Activated CD8-positive, alpha-beta memory T cell treated with anti-CD3 and anti-CD28 coated beads for 36 hours (primary cell): Measurements from ENCODE around the gene PEMT. TPM values are rescaled to one million over a fixed set of nuclear protein-coding genes. Genes with fewer than 3 reads are reported as not detected.

Source experiments
- CTCF ChIA-PET: fragments of 350-600 bp; sonication (Branson Sonifier 250); formaldehyde crosslinking; loops from one replicate; lab custom pipeline; 2021; ENCODE audit warnings: antibody characterized with exemption; lab: Charles Lee
- POLR2A ChIA-PET: fragments of 350-600 bp; sonication (Branson Sonifier 250); formaldehyde crosslinking; loops from one replicate; lab custom pipeline; 2021; ENCODE audit warnings: antibody characterized with exemption; lab: Charles Lee
- total RNA-seq, 2 experiments: library from RNA; stranded (reverse); gene quantifications; one replicate each; pipeline ENCODE4 v1.2.3, GENCODE V29; 2021

Gene PEMT
- total RNA-seq, 2 experiments from 2014 or later: 30.3 to 43.6 TPM

GRCh38 chr17:17514361-17514992, 77.0 kb downstream of the PEMT start:
- CTCF ChIA-PET: no interaction called here
- POLR2A ChIA-PET: no interaction called here

DNA sequence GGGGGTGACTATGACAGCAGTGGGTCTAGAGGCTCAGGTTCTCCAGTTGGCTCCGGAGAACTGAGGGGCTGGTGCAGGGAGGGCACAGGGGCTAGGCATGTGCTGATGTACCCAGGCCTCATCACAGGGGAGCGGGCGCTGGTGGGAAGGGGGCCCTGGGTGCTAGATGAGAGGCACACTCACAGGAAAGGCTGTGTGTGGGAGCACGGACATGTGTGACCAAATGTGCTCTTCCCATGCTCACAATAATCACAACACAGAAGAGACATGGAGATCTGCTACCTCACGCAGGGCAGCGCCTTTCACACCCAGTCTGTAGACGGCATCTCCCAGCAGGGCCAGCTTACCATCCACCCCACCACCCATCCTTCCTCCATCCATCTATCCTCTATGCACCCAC, 77.9 kb downstream of the PEMT start:
- ChIA-PET POLR2A (no interaction called here), CTCF (interaction anchor here (0.6 kb wide), 1 partner anchor 436 kb away, joined by 4 read pairs; no protein-coding TSS in a partner anchor)

DNA sequence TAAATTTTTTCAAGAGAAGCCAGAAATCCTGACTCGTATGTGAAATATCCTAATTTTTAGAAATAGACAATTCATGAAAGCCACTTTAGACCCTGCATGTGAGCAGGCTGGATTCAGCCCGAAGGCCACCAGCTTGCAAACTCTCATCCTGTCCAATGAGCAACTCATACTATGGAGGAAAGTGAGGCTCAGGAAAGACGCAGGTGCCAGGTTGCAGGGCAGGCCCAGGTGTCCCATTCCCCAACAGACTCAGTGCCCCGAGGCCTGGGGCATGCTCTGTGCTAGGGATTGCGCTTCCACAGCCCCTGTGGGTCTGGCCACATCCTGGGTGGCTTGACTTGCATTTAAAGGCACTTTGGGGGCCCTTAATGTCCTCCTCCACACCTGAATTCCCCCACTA, 78.6 kb downstream of the PEMT start:
- ChIA-PET POLR2A (no interaction called here), CTCF (interaction anchor here (0.5 kb wide), 1 partner anchor 73 kb away, joined by 3 read pairs; no protein-coding TSS in a partner anchor)

- ChIA-PET POLR2A (no interaction called here), CTCF (interaction anchor here (1.3 to 2.2 kb wide), 2 partner anchors 15 to 130 kb away, joined by 3 to 10 read pairs; partner anchors contain the start of gene RASD1)
These were observed 79.3 kb downstream of the PEMT start for GRCh38 chr17:17511881-17512858.

GRCh38 chr17:17511293-17511741, 80.2 kb downstream of the PEMT start:
- POLR2A ChIA-PET: no interaction called here
- CTCF ChIA-PET: interaction anchor here (1.3 to 2.2 kb wide), 2 partner anchors 14 to 131 kb away, joined by 3 to 10 read pairs; partner anchors contain the start of gene RASD1

GRCh38 chr17:17510456-17511292, 80.8 kb downstream of the PEMT start:
- POLR2A ChIA-PET: no interaction called here
- CTCF ChIA-PET: interaction anchor here (0.8 to 2.2 kb wide), 2 partner anchors 13 to 157 kb away, joined by 4 to 10 read pairs; partner anchors contain the start of gene RASD1

GRCh38 chr17:17509601-17510425, 81.7 kb downstream of the PEMT start:
- ChIA-PET CTCF (interaction anchor here (0.8 to 2.2 kb wide), 2 partner anchors 12 to 156 kb away, joined by 4 to 10 read pairs; partner anchors contain the start of gene RASD1), POLR2A (no interaction called here)

- POLR2A ChIA-PET: no interaction called here
- CTCF ChIA-PET: no interaction called here
These were observed 82.6 kb downstream of the PEMT start for GRCh38 chr17:17508646-17509591.

DNA sequence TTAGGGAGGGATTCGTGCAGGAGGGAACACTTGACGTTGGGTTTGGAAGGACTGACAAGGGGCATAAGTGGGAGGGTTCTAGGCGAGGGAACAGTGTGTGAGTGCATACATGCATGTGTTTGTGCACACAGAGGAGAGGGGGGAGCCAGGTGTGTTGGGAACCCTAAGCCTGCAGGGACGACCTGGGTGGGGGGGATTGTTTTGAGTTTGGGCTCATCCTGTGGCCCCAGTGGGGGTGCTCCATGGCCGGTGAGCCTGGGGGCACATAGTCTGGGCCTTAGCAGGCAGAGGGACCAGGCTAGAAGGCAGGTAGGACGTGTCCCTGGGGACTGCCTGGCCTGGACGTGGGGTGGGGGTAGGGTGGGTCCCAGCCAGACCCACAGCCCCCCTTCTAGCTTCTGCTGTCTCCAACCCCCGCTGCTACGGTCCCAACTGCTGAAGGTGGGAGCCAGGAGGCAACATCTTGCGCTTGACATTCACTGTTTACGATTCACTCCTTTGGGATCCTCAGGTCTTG, 83.4 kb downstream of the PEMT start:
- CTCF ChIA-PET: no interaction called here
- POLR2A ChIA-PET: no interaction called here

DNA sequence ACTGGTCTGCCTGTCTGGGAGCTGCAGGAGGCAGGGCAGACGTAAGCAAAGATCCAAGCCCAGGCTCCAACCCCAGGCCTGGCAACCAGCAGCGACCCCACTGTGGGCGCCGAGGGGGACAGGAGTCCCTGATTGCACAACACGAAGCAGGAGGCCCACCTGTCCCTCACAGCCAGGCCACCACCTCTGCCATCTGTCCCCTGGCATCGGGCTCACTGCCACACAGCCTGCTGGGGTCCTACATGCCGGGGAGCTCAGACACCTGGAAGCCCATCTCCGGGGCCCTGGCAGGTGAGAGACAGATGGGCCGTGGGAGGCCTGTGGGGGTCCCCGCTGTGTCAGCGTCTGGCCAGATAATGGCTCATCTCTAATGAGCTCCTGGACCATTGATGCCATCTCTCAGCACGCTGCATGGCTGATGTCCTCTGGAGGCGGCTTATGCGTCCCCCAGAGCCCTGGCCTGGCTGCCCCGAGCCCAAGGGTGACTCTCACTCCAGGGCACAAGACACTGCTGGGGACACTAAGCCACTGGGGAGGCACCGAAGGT, 84.0 kb downstream of the PEMT start:
- ChIA-PET POLR2A (no interaction called here), CTCF (interaction anchor here (3.4 kb wide), 1 partner anchor 11 kb away, joined by 14 read pairs; the partner anchor contains the start of gene RASD1)

- POLR2A ChIA-PET: no interaction called here
- CTCF ChIA-PET: interaction anchor here (3.4 kb wide), 1 partner anchor 10 kb away, joined by 14 read pairs; the partner anchor contains the start of gene RASD1
These were observed 84.5 kb downstream of the PEMT start for GRCh38 chr17:17506893-17507464.

- POLR2A ChIA-PET: no interaction called here
- CTCF ChIA-PET: interaction anchor here (3.4 kb wide), 1 partner anchor 9 kb away, joined by 14 read pairs; the partner anchor contains the start of gene RASD1
These were observed 85.2 kb downstream of the PEMT start for GRCh38 chr17:17506181-17506741.

DNA sequence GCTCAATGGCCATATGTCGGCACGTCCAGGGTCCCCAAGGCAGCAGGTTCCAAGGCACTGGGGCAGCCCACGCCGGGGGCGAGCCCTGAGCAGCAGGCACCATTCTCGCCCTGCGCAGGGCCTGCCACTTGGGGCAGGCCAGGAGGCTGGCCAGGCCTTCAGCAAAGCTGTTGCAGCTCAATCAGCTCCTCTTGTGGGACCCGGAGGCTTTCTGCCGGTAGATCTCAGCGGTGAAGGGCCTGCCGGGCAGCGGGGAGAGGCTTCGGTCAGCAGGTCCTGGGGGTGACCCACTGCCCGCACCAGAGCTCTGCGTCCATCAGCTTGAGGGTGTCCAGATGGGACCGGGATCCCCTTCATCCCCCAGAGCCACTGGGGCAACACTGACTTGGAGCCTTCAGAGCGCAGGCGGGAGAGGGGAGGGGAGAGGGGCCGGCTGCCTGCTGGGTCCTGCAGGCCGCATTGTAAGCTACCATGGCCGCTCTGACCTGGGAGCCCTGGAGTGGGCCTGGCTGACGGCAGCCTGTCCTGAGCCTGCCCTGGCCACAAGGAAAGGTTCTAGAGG, 85.8 kb downstream of the PEMT start:
- ChIA-PET POLR2A (no interaction called here), CTCF (interaction anchor here (3.4 kb wide), 1 partner anchor 9 kb away, joined by 14 read pairs; the partner anchor contains the start of gene RASD1)

- POLR2A ChIA-PET: no interaction called here
These were observed 86.4 kb downstream of the PEMT start for GRCh38 chr17:17505151-17505550.

More at GRCh38 chr17:17505151-17505550, 86.4 kb downstream of the PEMT start:
- CTCF ChIA-PET: interaction anchor here (3.4 kb wide), 1 partner anchor 8 kb away, joined by 14 read pairs; the partner anchor contains the start of gene RASD1
